Endodermal cell (in vitro differentiated cells): ENCODE data around the gene KDM2B. TPM values are rescaled to one million over a fixed set of nuclear protein-coding genes. Genes with fewer than 3 reads are reported as not detected.
A peak's percentile ranks its signal among the peaks of the same experiment; 100 is the strongest.
"Not testable (repeated sequence)": the region's sequence is repeated elsewhere in the genome, so short reads cannot be mapped to it uniquely, and the experiment has no call there.

Experiments
- DNase-seq: peaks from one replicate; pipeline ENCODE4 v3.0.0-alpha.2; 2017
- H3K27ac ChIP-seq: 2 replicates; pipeline ENCODE4 v1.5.1; 2013; ENCODE audit warnings: mild to moderate bottlenecking, low read depth, low read length, moderate library complexity
- H3K27me3 ChIP-seq: 2 replicates; pipeline ENCODE4 v1.6.1; 2013; ENCODE audit warnings: mild to moderate bottlenecking, low read length, moderate library complexity; ENCODE audit not compliant: insufficient read depth, control insufficient read depth, poor library complexity, severe bottlenecking
- H3K36me3 ChIP-seq: 2 replicates; pipeline ENCODE4 v1.7.0; 2013; ENCODE audit warnings: mild to moderate bottlenecking, low read length, moderate library complexity; ENCODE audit not compliant: control insufficient read depth, insufficient read depth
- H3K4me1 ChIP-seq: one replicate; pipeline ENCODE4 v1.7.0; 2013; ENCODE audit warnings: low read length; ENCODE audit not compliant: control insufficient read depth, insufficient read depth
- H3K4me3 ChIP-seq: 2 replicates; pipeline ENCODE4 v1.5.1; 2013; ENCODE audit warnings: mild to moderate bottlenecking, low read length, moderate library complexity
- H3K9ac ChIP-seq: 2 replicates; pipeline ENCODE4 v1.6.1; 2013; ENCODE audit warnings: mild to moderate bottlenecking, low read length, moderate library complexity; ENCODE audit not compliant: poor library complexity, severe bottlenecking; ENCODE audit errors: extremely low read depth
- H3K9me3 ChIP-seq: 2 replicates; pipeline ENCODE4 v1.6.1; 2013; ENCODE audit warnings: mild to moderate bottlenecking, low read length, moderate library complexity; ENCODE audit not compliant: control insufficient read depth
- H3K27ac Mint-ChIP-seq: 2 replicates; pipeline ENCODE4 v1.8.0; 2020; ENCODE audit warnings: mixed read lengths
- H3K27me3 Mint-ChIP-seq: 2 replicates; pipeline ENCODE4 v1.8.0; 2021; ENCODE audit warnings: mild to moderate bottlenecking, mixed read lengths; ENCODE audit not compliant: insufficient read depth
- H3K36me3 Mint-ChIP-seq: 2 replicates; pipeline ENCODE4 v1.8.0; 2020; ENCODE audit warnings: low read depth, mixed read lengths
- H3K4me1 Mint-ChIP-seq: 2 replicates; pipeline ENCODE4 v1.8.0; 2020; ENCODE audit warnings: mixed read lengths
- H3K4me3 Mint-ChIP-seq: 2 replicates; pipeline ENCODE4 v1.8.0; 2020; ENCODE audit warnings: mild to moderate bottlenecking, moderate library complexity, mixed read lengths
- H3K9me3 Mint-ChIP-seq: 2 replicates; pipeline ENCODE4 v1.8.0; 2020; ENCODE audit warnings: mild to moderate bottlenecking, mixed read lengths
- WGBS, 2 experiments: methylation state at CpG; one replicate each; pipeline versions ENCODE4 v1.1.5 to v1.1.7; 2013; ENCODE audit warnings: missing lambda C conversion rate in 2 of 2, mixed read lengths in 1 of 2; ENCODE audit not compliant: insufficient coverage in 1 of 2, insufficient read length in 1 of 2; 5-methylcytosine and 5-hydroxymethylcytosine counted together
- total RNA-seq, 2 donors: library from RNA; stranded (reverse); fragmentation: NEBNext Ultra II Directional in 1 of 2; extraction: Animal tissue kit (Norgen Biotek cat#: 25700) in 1 of 2; gene quantifications; 2 replicates in 1 of 2; 3 replicates in 1 of 2; pipeline ENCODE4 v1.2.1, GENCODE V29; 2021
- TF ChIP-seq, protein P1 (sequence below): fragments of 200-600 bp; sonication (generic); conservative IDR thresholded peaks from 2 replicates; pipeline ENCODE4 v1.5.0; 2021; ENCODE audit warnings: antibody characterized with exemption, mild to moderate bottlenecking

The KDM2B gene
- total RNA-seq, 2 donors from 2014 or later = 103 to 125 TPM

- no peaks in the 10 kb centered on the region for H3K9me3 ChIP-seq
- Mint-ChIP-seq H3K4me3 (no peak overlapping the region), H3K27me3 (no peaks in the 10 kb centered on the region), H3K36me3 (peaks cover 35% of the 10 kb centered on the region), H3K27ac (no peak overlapping the region), H3K9me3 (no peaks in the 10 kb centered on the region), H3K4me1 (peaks cover 9% of the 10 kb centered on the region)
- no peaks in the 10 kb centered on the region for H3K27me3 ChIP-seq
- H3K4me1 ChIP-seq = peaks cover 9% of the 10 kb centered on the region
- peak overlapping the region; percentile 22 for H3K27ac ChIP-seq
- H3K36me3 ChIP-seq = peaks cover 23% of the 10 kb centered on the region
- 93 to 96% methylated on average over 9 to 16 of the region's 16 CpGs for WGBS, 2 experiments
- H3K4me3 ChIP-seq = no peak overlapping the region
- TF ChIP-seq, protein P1, sequence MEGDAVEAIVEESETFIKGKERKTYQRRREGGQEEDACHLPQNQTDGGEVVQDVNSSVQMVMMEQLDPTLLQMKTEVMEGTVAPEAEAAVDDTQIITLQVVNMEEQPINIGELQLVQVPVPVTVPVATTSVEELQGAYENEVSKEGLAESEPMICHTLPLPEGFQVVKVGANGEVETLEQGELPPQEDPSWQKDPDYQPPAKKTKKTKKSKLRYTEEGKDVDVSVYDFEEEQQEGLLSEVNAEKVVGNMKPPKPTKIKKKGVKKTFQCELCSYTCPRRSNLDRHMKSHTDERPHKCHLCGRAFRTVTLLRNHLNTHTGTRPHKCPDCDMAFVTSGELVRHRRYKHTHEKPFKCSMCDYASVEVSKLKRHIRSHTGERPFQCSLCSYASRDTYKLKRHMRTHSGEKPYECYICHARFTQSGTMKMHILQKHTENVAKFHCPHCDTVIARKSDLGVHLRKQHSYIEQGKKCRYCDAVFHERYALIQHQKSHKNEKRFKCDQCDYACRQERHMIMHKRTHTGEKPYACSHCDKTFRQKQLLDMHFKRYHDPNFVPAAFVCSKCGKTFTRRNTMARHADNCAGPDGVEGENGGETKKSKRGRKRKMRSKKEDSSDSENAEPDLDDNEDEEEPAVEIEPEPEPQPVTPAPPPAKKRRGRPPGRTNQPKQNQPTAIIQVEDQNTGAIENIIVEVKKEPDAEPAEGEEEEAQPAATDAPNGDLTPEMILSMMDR = no peak
- H3K9ac ChIP-seq = no peak overlapping the region
- peak; percentile 46 for DNase-seq
Observed at GRCh38 chr12:121489874-121490273, 90.9 kb downstream of the KDM2B start.

GRCh38 chr12:121484967-121485366 lies 95.9 kb downstream of the KDM2B start:
- Histone ChIP-seq H3K27ac (no peak overlapping the region), H3K27me3 (no peaks in the 10 kb centered on the region), H3K4me1 (no peaks in the 10 kb centered on the region), H3K4me3 (no peak overlapping the region), H3K9me3 (peaks cover 6% of the 10 kb centered on the region), H3K9ac (no peak overlapping the region), H3K36me3 (peaks cover 19% of the 10 kb centered on the region)
- Mint-ChIP-seq H3K4me1 (no peaks in the 10 kb centered on the region), H3K9me3 (no peaks in the 10 kb centered on the region), H3K27ac (no peak overlapping the region), H3K36me3 (peaks cover 46% of the 10 kb centered on the region), H3K27me3 (no peaks in the 10 kb centered on the region), H3K4me3 (no peak overlapping the region)
- TF ChIP-seq, protein P1 = no peak
- 96 to 98% methylated on average over 6 of the region's 6 CpGs for WGBS, 2 experiments
- DNase-seq = no peak

DNA sequence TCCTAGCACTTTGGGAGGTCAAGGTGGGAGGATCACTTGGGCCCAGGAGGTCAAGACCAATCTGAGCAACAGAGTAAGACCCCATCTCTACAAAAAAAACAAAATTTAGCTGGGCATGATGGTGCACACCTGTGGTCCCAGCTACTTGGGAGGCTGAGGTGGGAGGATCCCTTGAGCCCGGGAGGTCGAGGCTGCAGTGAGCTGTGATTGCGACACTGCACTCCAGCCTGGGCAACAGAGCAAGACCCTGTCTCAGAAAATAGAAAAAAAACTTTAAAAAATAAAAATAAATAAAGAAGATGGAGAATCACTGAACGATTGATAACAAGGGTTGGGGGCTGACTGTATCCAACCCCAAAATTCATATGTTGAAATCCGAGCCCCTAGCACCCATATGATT lies 96.3 kb downstream of the KDM2B start:
- H3K4me3 Mint-ChIP-seq, H3K9me3 Mint-ChIP-seq: not testable (repeated sequence)

DNA sequence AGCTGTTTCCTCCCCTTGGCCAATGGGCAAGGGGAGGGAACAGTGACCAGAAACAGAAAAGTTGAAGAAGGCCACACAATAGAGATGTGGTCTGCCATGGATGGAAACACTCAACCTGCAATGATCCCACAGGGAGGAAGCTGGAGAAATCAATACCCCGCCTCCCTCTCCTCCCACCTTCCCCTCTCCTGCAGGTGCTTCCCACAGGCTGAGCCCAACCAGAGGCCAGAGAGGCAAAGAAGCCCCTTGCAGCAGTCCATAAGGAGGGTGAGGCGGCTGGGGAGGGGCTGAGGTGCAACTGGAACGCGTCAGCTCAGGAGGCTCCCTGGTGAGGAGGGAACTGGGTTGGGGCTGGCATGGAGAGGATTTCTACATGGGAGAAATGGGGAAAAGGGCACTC lies 96.9 kb downstream of the KDM2B start:
- H3K36me3 ChIP-seq = peaks cover 19% of the 10 kb centered on the region
- no peak overlapping the region for H3K4me3 ChIP-seq
- TF ChIP-seq, protein P1 = no peak
- no peaks in the 10 kb centered on the region for H3K27me3 ChIP-seq
- peaks cover 6% of the 10 kb centered on the region for H3K9me3 ChIP-seq
- no peak overlapping the region for H3K27ac Mint-ChIP-seq
- WGBS, 2 experiments = 76 to 87% methylated on average over 3 to 4 of the region's 4 CpGs
- no peaks in the 10 kb centered on the region for H3K4me1 ChIP-seq
- H3K9me3 Mint-ChIP-seq = no peaks in the 10 kb centered on the region
- H3K4me3 Mint-ChIP-seq = no peak overlapping the region
- H3K27ac ChIP-seq = no peak overlapping the region
- no peaks in the 10 kb centered on the region for H3K4me1 Mint-ChIP-seq
- DNase-seq = peak; percentile 70
- no peaks in the 10 kb centered on the region for H3K27me3 Mint-ChIP-seq
- no peak overlapping the region for H3K9ac ChIP-seq
- H3K36me3 Mint-ChIP-seq = peaks cover 43% of the 10 kb centered on the region

More for the DNA sequence above, 96.3 kb downstream of the KDM2B start:
- not testable (repeated sequence) for H3K27me3 ChIP-seq, H3K9me3 ChIP-seq, H3K4me1 ChIP-seq, H3K27me3 Mint-ChIP-seq, H3K27ac Mint-ChIP-seq, H3K4me1 Mint-ChIP-seq, H3K4me3 ChIP-seq, H3K27ac ChIP-seq, DNase-seq, H3K9ac ChIP-seq
- 92 to 100% methylated on average over 1 to 5 of the region's 5 CpGs for WGBS, 2 experiments
- peaks cover 19% of the 10 kb centered on the region for H3K36me3 ChIP-seq
- H3K36me3 Mint-ChIP-seq = peaks cover 44% of the 10 kb centered on the region
